HEK293T (cell line): Measurements from ENCODE around the gene PITHD1.

ENCODE experiments used
- CTCF ChIA-PET: fragments of 350-600 bp; formaldehyde crosslinking; extraction: SDS; loops from one replicate; lab custom pipeline; 2021; ENCODE audit warnings: antibody characterized with exemption, inconsistent platforms; lab: Yijun Ruan, JAX
- POLR2A ChIA-PET: fragments of 350-600 bp; formaldehyde crosslinking; extraction: SDS; loops from one replicate; lab custom pipeline; 2020; ENCODE audit warnings: antibody characterized with exemption, inconsistent platforms; lab: Yijun Ruan, JAX
- DNase-seq: peaks from one replicate; pipeline ENCODE4 v3.0.0; 2012; ENCODE audit warnings: mixed read lengths; ENCODE audit errors: extremely low spot score
- ARNT ChIP-seq: fragments of 450-650 bp; IDR thresholded peaks from 2 replicates; pipeline ENCODE4 v1.6.1; 2017; ENCODE audit warnings: mild to moderate bottlenecking
- BHLHE40 ChIP-seq: fragments of 450-650 bp; IDR thresholded peaks from 2 replicates; pipeline ENCODE4 v1.6.1; 2016; ENCODE audit warnings: mild to moderate bottlenecking, moderate library complexity, borderline replicate concordance
- CTBP1 ChIP-seq: fragments of 450-650 bp; IDR thresholded peaks from 2 replicates; pipeline ENCODE4 v1.6.1; 2016; ENCODE audit warnings: borderline replicate concordance
- ELF4 ChIP-seq: fragments of 450-650 bp; IDR thresholded peaks from 2 replicates; pipeline ENCODE4 v1.6.1; 2017; ENCODE audit warnings: antibody characterized with exemption
- FOXA1 ChIP-seq: fragments of 450-650 bp; IDR thresholded peaks from 2 replicates; pipeline ENCODE4 v1.6.1; 2016; ENCODE audit warnings: mild to moderate bottlenecking
- FOXK2 ChIP-seq: fragments of 450-650 bp; IDR thresholded peaks from 2 replicates; pipeline ENCODE4 v1.6.1; 2016; ENCODE audit warnings: mild to moderate bottlenecking
- FOXM1 ChIP-seq: fragments of 450-650 bp; IDR thresholded peaks from 2 replicates; pipeline ENCODE4 v1.6.1; 2017; ENCODE audit warnings: mild to moderate bottlenecking, borderline replicate concordance
- HDGF ChIP-seq: fragments of 450-650 bp; IDR thresholded peaks from 2 replicates; pipeline ENCODE4 v1.6.1; 2017; ENCODE audit warnings: antibody characterized with exemption, borderline replicate concordance
- L3MBTL2 ChIP-seq: fragments of 450-650 bp; conservative IDR thresholded peaks from 2 replicates; pipeline ENCODE4 v1.6.1; 2016; ENCODE audit warnings: mild to moderate bottlenecking
- LEF1 ChIP-seq: fragments of 450-650 bp; IDR thresholded peaks from 2 replicates; pipeline ENCODE4 v1.6.1; 2017; ENCODE audit warnings: mild to moderate bottlenecking, borderline replicate concordance
- NFRKB ChIP-seq: fragments of 450-650 bp; IDR thresholded peaks from 2 replicates; pipeline ENCODE4 v1.6.1; 2016; ENCODE audit warnings: mild to moderate bottlenecking, moderate library complexity
- PKNOX1 ChIP-seq: fragments of 450-650 bp; IDR thresholded peaks from 2 replicates; pipeline ENCODE4 v1.6.1; 2016
- SP1 ChIP-seq: fragments of 450-650 bp; IDR thresholded peaks from 2 replicates; pipeline ENCODE4 v1.6.1; 2017
- SUZ12 ChIP-seq: fragments of 450-650 bp; IDR thresholded peaks from 2 replicates; pipeline ENCODE4 v1.6.1; 2016; ENCODE audit warnings: mild to moderate bottlenecking
- TARDBP ChIP-seq: fragments of 450-650 bp; IDR thresholded peaks from 2 replicates; pipeline ENCODE4 v1.6.1; 2016
- ZNF384 ChIP-seq: fragments of 450-650 bp; IDR thresholded peaks from 2 replicates; pipeline ENCODE4 v1.6.1; 2016

The PITHD1 gene

GRCh38 chr1:23751815-23752200, 26.4 kb upstream of the PITHD1 start:
- no peak for DNase-seq
- no peak for TF ChIP-seq ARNT
- TF ChIP-seq FOXA1 = no peak
- TF ChIP-seq CTBP1 = no peak
- TF ChIP-seq FOXM1 = no peak
- no peak for TF ChIP-seq TARDBP
- no peak for TF ChIP-seq HDGF
- no peak for TF ChIP-seq LEF1
- TF ChIP-seq NFRKB = no peak
- no peak for TF ChIP-seq FOXK2
- TF ChIP-seq PKNOX1 = no peak
- no peak for TF ChIP-seq ELF4
- ChIA-PET CTCF (interaction anchor here (0.9 kb wide), 1 partner anchor 20 kb away, joined by 3 read pairs; no protein-coding TSS in a partner anchor), POLR2A (no interaction called here)

- no peak for TF ChIP-seq SUZ12
- no peak for TF ChIP-seq ELF4
- no peak for TF ChIP-seq TARDBP
- no peak for TF ChIP-seq SP1
- TF ChIP-seq FOXA1 = no peak
- no peak for TF ChIP-seq LEF1
- no peak for TF ChIP-seq FOXM1
- TF ChIP-seq L3MBTL2 = no peak
- TF ChIP-seq HDGF = no peak
- TF ChIP-seq ARNT = no peak
- TF ChIP-seq FOXK2 = no peak
- no peak for TF ChIP-seq PKNOX1
- no peak for TF ChIP-seq NFRKB
- no peak for TF ChIP-seq BHLHE40
- no peak for TF ChIP-seq ZNF384
- no peak for TF ChIP-seq CTBP1
- DNase-seq = no peak
- CTCF ChIA-PET = interaction anchor here (0.7 kb wide), 1 partner anchor 13 kb away, joined by 3 read pairs; no protein-coding TSS in a partner anchor
- POLR2A ChIA-PET = no interaction called here
These were observed 25.3 kb upstream of the PITHD1 start for GRCh38 chr1:23752909-23753308.

- POLR2A ChIA-PET = interaction anchor here (0.8 kb wide), 1 partner anchor 9 kb away, joined by 4 read pairs; no protein-coding TSS in a partner anchor
- CTCF ChIA-PET = no interaction called here
These were observed 21.5 kb upstream of the PITHD1 start for GRCh38 chr1:23756676-23757075.

GRCh38 chr1:23757812-23758211, 20.4 kb upstream of the PITHD1 start:
- DNase-seq = no peak
- ChIA-PET CTCF (interaction anchor here (0.6 kb wide), 1 partner anchor 38 kb away, joined by 6 read pairs; no protein-coding TSS in a partner anchor), POLR2A (interaction anchor here (1.5 kb wide), 1 partner anchor 20 kb away, joined by 3 read pairs; the partner anchor contains the start of gene PITHD1)
- no peak for TF ChIP-seq ZNF384
- TF ChIP-seq PKNOX1 = no peak
- TF ChIP-seq FOXA1 = no peak
- TF ChIP-seq BHLHE40 = no peak
- TF ChIP-seq ELF4 = no peak
- no peak for TF ChIP-seq L3MBTL2
- no peak for TF ChIP-seq CTBP1
- TF ChIP-seq NFRKB = no peak

More at GRCh38 chr1:23756676-23757075, 21.5 kb upstream of the PITHD1 start:
- DNase-seq = no peak
- no peak for TF ChIP-seq ZNF384
- TF ChIP-seq SUZ12 = no peak
- TF ChIP-seq NFRKB = no peak
- no peak for TF ChIP-seq HDGF
- no peak for TF ChIP-seq PKNOX1
- TF ChIP-seq FOXK2 = no peak
- TF ChIP-seq CTBP1 = no peak
- TF ChIP-seq ELF4 = no peak
- no peak for TF ChIP-seq BHLHE40
- no peak for TF ChIP-seq SP1
- TF ChIP-seq L3MBTL2 = no peak
- TF ChIP-seq TARDBP = no peak
- no peak for TF ChIP-seq ARNT

- no peak for DNase-seq
- CTCF ChIA-PET = no interaction called here
- POLR2A ChIA-PET = interaction anchor here (0.6 to 1.5 kb wide), 2 partner anchors 19 to 151 kb away, joined by 3 read pairs; partner anchors contain the start of gene PITHD1
- TF ChIP-seq CTBP1 (no peak), HDGF (no peak), ELF4 (no peak), PKNOX1 (no peak), LEF1 (no peak), FOXA1 (no peak), TARDBP (no peak), SUZ12 (no peak), BHLHE40 (no peak), ARNT (no peak), ZNF384 (no peak), SP1 (no peak), NFRKB (no peak), L3MBTL2 (no peak), FOXM1 (no peak), FOXK2 (no peak)
These were observed 18.9 kb upstream of the PITHD1 start for GRCh38 chr1:23759277-23759676.
